Suppressor macrophage treated with lipopolysaccharide for 1 hour (primary cell): ENCODE measurements around the gene ANKRD12.
A peak's percentile ranks its signal among the peaks of the same experiment; 100 is the strongest.

ENCODE experiments used
- DNase-seq, 3 donors: peaks; one replicate each; pipeline ENCODE4 v3.0.0-alpha.2; 2020 to 2022

The ANKRD12 gene

GRCh38 chr18:9106800-9107584 is 29.6 kb upstream of the ANKRD12 start:
- peak in 2 of 3 donors; percentile 32 to 35 for DNase-seq

- no peak for DNase-seq
Observed at GRCh38 chr18:9108911-9109310, 27.7 kb upstream of the ANKRD12 start.

- peak; percentile 15 to 51 (median 44) for DNase-seq
Observed at GRCh38 chr18:9109523-9109922, 27.1 kb upstream of the ANKRD12 start.

GRCh38 chr18:9113468-9114149 is 23.0 kb upstream of the ANKRD12 start:
- no peak for DNase-seq

- no peak for DNase-seq
Observed at GRCh38 chr18:9115984-9116383, 20.6 kb upstream of the ANKRD12 start.

GRCh38 chr18:9117980-9118841 is 18.4 kb upstream of the ANKRD12 start:
- peak; percentile 30 to 72 (median 64) for DNase-seq

GRCh38 chr18:9120796-9121195 is 15.8 kb upstream of the ANKRD12 start:
- DNase-seq: no peak

- DNase-seq: no peak
Observed at GRCh38 chr18:9123520-9123919, 13.1 kb upstream of the ANKRD12 start.

GRCh38 chr18:9124824-9125223 is 11.8 kb upstream of the ANKRD12 start:
- no peak for DNase-seq

- no peak for DNase-seq
Observed at GRCh38 chr18:9126337-9126736, 10.2 kb upstream of the ANKRD12 start.

- DNase-seq: no peak
Observed at GRCh38 chr18:9130195-9130594, 6.4 kb upstream of the ANKRD12 start.

- DNase-seq: no peak
Observed at GRCh38 chr18:9130806-9131205, 5.8 kb upstream of the ANKRD12 start.

- DNase-seq: no peak
Observed at GRCh38 chr18:9132628-9133027, 4.0 kb upstream of the ANKRD12 start.

- no peak for DNase-seq
Observed at GRCh38 chr18:9133225-9133624, 3.4 kb upstream of the ANKRD12 start.

GRCh38 chr18:9135081-9135911 is 1.3 kb upstream of the ANKRD12 start:
- DNase-seq: no peak

GRCh38 chr18:9135912-9136314 is 668 bp upstream of the ANKRD12 start:
- peak in 1 of 3 donors; percentile 30 for DNase-seq

- peak; percentile 82 to 93 (median 88) for DNase-seq
Observed at GRCh38 chr18:9137168-9138066, 836 bp downstream of the ANKRD12 start.

- no peak for DNase-seq
Observed at GRCh38 chr18:9139400-9140039, 2.9 kb downstream of the ANKRD12 start.

- no peak for DNase-seq
Observed at GRCh38 chr18:9140381-9140780, 3.8 kb downstream of the ANKRD12 start.

GRCh38 chr18:9140984-9141383 is 4.4 kb downstream of the ANKRD12 start:
- no peak for DNase-seq

- no peak for DNase-seq
Observed at GRCh38 chr18:9146224-9146623, 9.6 kb downstream of the ANKRD12 start.
